ENCODE measurements around the gene TBC1D1. TPM values are rescaled to one million over a fixed set of nuclear protein-coding genes. Genes with fewer than 3 reads are reported as not detected.

TBC1D1 gene
- total RNA-seq, 1 experiment from 2014 or later, result 36.0 TPM

DNA sequence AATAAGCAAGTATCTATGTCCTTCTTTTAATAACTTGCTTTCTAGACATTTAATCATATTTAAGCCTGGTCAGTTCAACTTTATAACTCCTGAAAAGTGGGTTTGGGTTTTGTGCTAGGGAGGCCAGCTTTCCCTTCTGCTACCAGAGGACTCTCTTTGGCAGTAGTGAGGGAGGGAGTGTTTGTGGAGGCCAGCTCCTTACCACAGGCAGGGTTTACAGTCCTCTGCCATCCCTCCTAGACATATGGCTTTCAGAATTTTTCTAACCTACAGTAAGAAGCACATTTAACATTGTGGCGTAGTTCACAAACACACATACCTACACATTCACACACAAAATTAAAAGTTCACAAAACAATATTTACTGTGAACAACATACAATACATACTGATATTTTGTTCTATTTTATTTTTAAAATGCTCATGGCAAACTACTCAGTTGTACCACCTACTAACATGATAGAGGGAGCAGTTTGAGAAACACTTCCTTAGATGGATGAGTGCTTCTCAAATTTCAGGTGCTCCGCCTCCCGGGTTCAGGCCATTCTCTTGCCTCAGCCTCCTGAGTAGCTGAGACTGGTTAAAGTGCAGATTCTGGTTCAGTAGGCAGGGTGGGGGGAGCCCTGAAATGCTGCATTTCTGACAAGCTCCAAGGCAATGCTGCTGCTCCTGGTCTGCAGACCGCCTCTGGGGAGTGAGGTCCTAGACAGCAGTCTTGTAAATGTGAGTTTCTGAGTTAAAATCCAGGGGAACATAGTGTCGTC lies 156.0 kb downstream of the TBC1D1 start:
- BruUV-seq (replicated peaks), result no TSS peak
- TF ChIP-seq, protein P1, sequence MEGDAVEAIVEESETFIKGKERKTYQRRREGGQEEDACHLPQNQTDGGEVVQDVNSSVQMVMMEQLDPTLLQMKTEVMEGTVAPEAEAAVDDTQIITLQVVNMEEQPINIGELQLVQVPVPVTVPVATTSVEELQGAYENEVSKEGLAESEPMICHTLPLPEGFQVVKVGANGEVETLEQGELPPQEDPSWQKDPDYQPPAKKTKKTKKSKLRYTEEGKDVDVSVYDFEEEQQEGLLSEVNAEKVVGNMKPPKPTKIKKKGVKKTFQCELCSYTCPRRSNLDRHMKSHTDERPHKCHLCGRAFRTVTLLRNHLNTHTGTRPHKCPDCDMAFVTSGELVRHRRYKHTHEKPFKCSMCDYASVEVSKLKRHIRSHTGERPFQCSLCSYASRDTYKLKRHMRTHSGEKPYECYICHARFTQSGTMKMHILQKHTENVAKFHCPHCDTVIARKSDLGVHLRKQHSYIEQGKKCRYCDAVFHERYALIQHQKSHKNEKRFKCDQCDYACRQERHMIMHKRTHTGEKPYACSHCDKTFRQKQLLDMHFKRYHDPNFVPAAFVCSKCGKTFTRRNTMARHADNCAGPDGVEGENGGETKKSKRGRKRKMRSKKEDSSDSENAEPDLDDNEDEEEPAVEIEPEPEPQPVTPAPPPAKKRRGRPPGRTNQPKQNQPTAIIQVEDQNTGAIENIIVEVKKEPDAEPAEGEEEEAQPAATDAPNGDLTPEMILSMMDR (IDR thresholded peaks at IDR 0.05; ENCODE audit: unreplicated experiment), result no peak
- H3K27me3 Mint-ChIP-seq (ENCODE audit: insufficient read depth, unreplicated experiment), result no peaks in the 10 kb centered on the region
- H3K9me3 Mint-ChIP-seq (ENCODE audit: unreplicated experiment), result no peaks in the 10 kb centered on the region
- no peak overlapping the region for H3K27ac Mint-ChIP-seq (ENCODE audit: low read depth, unreplicated experiment)
- H3K4me3 Mint-ChIP-seq (ENCODE audit: unreplicated experiment), result no peak overlapping the region
- intact Hi-C loops (cut with micrococcal nuclease), result no loop called here
- no peaks in the 10 kb centered on the region for H3K4me1 Mint-ChIP-seq (ENCODE audit: insufficient read depth, unreplicated experiment)
- POLR2A ChIA-PET, result no interaction called here
- H3K36me3 Mint-ChIP-seq (ENCODE audit: insufficient read depth, unreplicated experiment), result no peaks in the 10 kb centered on the region
- CTCF ChIA-PET, result interaction anchor here (0.6 kb wide), 1 partner anchor 193 kb away, joined by 4 read pairs; no protein-coding TSS in a partner anchor
- peak; percentile 41 for DNase-seq (ENCODE audit: unreplicated experiment)

DNA sequence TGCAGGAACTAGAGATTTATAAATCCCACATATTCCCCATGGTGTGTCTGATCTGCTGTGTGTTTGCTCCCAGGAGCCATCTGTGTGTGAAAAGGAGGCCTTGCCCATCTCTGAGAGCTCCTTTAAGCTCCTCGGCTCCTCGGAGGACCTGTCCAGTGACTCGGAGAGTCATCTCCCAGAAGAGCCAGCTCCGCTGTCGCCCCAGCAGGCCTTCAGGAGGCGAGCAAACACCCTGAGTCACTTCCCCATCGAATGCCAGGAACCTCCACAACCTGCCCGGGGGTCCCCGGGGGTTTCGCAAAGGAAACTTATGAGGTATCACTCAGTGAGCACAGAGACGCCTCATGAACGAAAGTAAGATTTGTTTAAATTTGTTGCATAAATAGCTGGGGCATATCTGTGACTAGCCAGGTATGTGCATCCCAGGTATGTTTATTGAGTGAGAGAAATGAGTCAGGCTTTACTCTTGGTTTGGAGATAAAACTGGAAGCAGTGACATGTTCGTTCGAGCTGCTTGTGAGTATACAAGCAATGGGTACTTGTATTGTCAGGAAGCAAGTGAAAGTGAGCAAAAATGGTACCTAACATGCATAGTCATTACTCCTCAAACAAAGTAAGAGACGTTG lies 158.8 kb downstream of the TBC1D1 start:
- no peak for DNase-seq (ENCODE audit: unreplicated experiment)
- intact Hi-C loops (cut with micrococcal nuclease), result no loop called here
- POLR2A ChIA-PET, result no interaction called here

DNA sequence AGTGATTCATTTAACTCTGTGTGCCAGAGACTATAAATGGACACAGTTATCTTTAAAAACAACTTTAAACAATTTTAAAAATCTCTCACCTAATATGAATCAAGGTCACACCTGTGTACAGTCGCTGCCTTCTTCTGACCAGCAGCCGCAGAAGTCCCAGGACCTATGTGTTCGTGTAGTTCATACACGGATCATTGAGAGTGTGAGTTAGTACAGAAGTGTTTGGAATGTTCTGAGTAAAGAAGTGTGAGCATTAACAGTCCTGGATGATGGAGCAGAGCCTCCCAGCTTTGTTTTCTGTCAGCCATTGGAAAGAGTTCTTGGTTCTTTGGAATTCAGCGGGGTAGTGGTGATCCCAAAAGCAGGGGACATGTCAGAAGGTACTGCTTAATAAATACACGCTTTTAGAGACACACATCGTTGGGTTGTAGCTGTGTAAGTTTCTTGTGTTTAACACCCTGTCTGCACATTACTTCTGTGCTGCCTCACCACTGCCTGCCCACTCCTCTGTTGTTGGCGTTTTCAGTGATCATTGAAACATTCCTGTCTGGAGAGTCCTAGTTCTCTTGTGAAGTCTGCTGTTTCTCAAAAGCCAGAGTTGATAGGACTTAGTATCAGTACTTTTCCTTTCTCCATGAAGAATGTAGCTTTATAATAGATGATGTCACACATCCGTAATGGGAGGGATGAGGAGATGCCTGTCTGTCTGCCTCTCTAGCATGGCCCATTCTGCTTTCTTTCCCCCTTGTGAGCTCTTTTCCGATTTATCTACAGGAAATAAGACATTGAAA lies 159.9 kb downstream of the TBC1D1 start:
- intact Hi-C loops (cut with micrococcal nuclease), result no loop called here
- ChIA-PET CTCF (interaction anchor here (0.6 to 1.0 kb wide), 2 partner anchors 130 to 447 kb away, joined by 3 to 4 read pairs; no protein-coding TSS in a partner anchor), POLR2A (no interaction called here)
- Mint-ChIP-seq H3K36me3 (ENCODE audit: insufficient read depth, unreplicated experiment) (no peaks in the 10 kb centered on the region), H3K27me3 (ENCODE audit: insufficient read depth, unreplicated experiment) (no peaks in the 10 kb centered on the region), H3K4me1 (ENCODE audit: insufficient read depth, unreplicated experiment) (no peaks in the 10 kb centered on the region), H3K4me3 (ENCODE audit: unreplicated experiment) (no peak overlapping the region), H3K27ac (ENCODE audit: low read depth, unreplicated experiment) (no peak overlapping the region), H3K9me3 (ENCODE audit: unreplicated experiment) (no peaks in the 10 kb centered on the region)
- TF ChIP-seq, protein P1 (IDR thresholded peaks at IDR 0.05; ENCODE audit: unreplicated experiment), result no peak
- no peak for DNase-seq (ENCODE audit: unreplicated experiment)
- no TSS peak for BruUV-seq (replicated peaks)

More for the DNA sequence above, 158.8 kb downstream of the TBC1D1 start:
- Mint-ChIP-seq H3K4me3 (ENCODE audit: unreplicated experiment) (no peak overlapping the region), H3K4me1 (ENCODE audit: insufficient read depth, unreplicated experiment) (no peaks in the 10 kb centered on the region), H3K27ac (ENCODE audit: low read depth, unreplicated experiment) (no peak overlapping the region), H3K36me3 (ENCODE audit: insufficient read depth, unreplicated experiment) (no peaks in the 10 kb centered on the region), H3K27me3 (ENCODE audit: insufficient read depth, unreplicated experiment) (no peaks in the 10 kb centered on the region), H3K9me3 (ENCODE audit: unreplicated experiment) (no peaks in the 10 kb centered on the region)
- CTCF ChIA-PET, result interaction anchor here (0.7 to 1.0 kb wide), 2 partner anchors 16 to 131 kb away, joined by 3 read pairs; no protein-coding TSS in a partner anchor
- no TSS peak for BruUV-seq (replicated peaks)
- TF ChIP-seq, protein P1 (IDR thresholded peaks at IDR 0.05; ENCODE audit: unreplicated experiment), result no peak

DNA sequence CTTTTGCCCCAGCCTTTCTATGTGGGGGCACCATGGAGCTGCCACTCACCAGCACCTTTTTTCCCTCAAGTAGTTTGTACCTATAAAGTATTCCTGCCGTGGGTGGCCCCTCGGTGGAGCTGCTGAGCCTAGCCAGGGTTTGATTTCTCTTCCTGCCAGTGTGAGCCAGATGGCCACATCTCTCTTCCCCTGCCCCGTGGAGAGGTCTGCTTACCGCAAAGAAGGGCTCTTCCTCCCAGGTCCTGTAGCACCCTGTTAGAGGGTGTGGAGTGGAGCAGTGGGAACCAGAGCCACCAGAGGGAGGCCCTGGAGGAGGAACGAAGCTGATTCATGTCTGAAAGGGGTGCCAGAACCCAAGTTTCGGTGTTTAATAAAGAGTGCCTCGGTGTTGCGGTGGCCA lies 164.7 kb downstream of the TBC1D1 start:
- TF ChIP-seq, protein P1 (IDR thresholded peaks at IDR 0.05; ENCODE audit: unreplicated experiment), result no peak
- CTCF ChIA-PET, result interaction anchor here (0.6 to 0.7 kb wide), 3 partner anchors 89 to 1388 kb away, joined by 3 to 4 read pairs (median 3); no protein-coding TSS in a partner anchor
- BruUV-seq (replicated peaks), result no TSS peak
- Mint-ChIP-seq H3K36me3 (ENCODE audit: insufficient read depth, unreplicated experiment) (peaks cover 12% of the 10 kb centered on the region), H3K27me3 (ENCODE audit: insufficient read depth, unreplicated experiment) (no peaks in the 10 kb centered on the region), H3K27ac (ENCODE audit: low read depth, unreplicated experiment) (no peak overlapping the region), H3K4me3 (ENCODE audit: unreplicated experiment) (no peak overlapping the region), H3K9me3 (ENCODE audit: unreplicated experiment) (no peaks in the 10 kb centered on the region), H3K4me1 (ENCODE audit: insufficient read depth, unreplicated experiment) (peaks cover under 1% of the 10 kb centered on the region)
- POLR2A ChIA-PET, result no interaction called here
- no peak for DNase-seq (ENCODE audit: unreplicated experiment)
- intact Hi-C loops (cut with micrococcal nuclease), result no loop called here
